Measurements from ENCODE around the gene NPW.

NPW gene

DNA sequence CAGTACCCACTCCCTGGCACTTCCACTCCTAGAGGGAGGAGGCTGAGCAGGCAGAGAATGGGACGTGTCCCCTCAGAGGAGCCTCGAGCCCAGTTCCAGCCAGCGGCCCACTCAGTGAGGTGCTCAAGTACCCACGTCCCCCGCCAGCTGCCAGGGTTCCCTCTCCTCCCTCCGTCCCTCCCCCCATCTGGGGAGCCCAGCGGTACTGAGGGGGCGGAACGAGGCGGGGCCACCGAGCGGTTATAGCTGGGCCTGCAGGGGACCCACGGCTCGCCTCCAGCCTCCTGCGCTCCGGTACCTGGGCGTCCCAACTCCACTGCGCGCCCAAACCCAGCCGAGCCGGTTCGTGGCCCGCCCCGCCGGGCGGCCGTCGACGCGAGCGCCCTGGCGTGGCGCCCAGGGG, at the start of gene NPW:
Gene NPW, plus strand, starts transcription at position 268 of the 403 bp plus-strand sequence.
- Histone ChIP-seq H3K4me3 (ENCODE audit: low read length) (no peak within 1 kb of the TSS), H3K27me3 (ENCODE audit: control insufficient read depth, low read length) (peaks cover 32% of the 10 kb centered on the region), H3F3A (ENCODE audit: control insufficient read depth, insufficient read depth) (no peaks in the 10 kb centered on the region; the same call in 1 of the 2 replicates), H3K4me1 (ENCODE audit: control insufficient read depth, low read length) (peaks cover 12% of the 10 kb centered on the region), H3K36me3 (ENCODE audit: control insufficient read depth, low read length) (no peaks in the 10 kb centered on the region), H3K4me2 (ENCODE audit: low read length) (no peak within 1 kb of the TSS), H3K9me2 (replicated peaks; ENCODE audit: control insufficient read depth, low read length) (no peaks in the 10 kb centered on the region), H4K20me1 (ENCODE audit: control insufficient read depth, insufficient read depth, low read depth, low read length) (no peaks in the 10 kb centered on the region), H3K27ac (ENCODE audit: low read depth, low read length) (no peak within 1 kb of the TSS), H3K9me3 (ENCODE audit: control insufficient read depth, insufficient read depth, low read length) (no peaks in the 10 kb centered on the region), H3K79me2 (ENCODE audit: control insufficient read depth, low read length) (no peaks in the 10 kb centered on the region)
- TF ChIP-seq CTCF (IDR thresholded peaks at IDR 0.05; ENCODE audit: low read depth, low read length, poor library complexity, severe bottlenecking) (no peak), EZH2phosphoT487 (IDR thresholded peaks at IDR 0.05; ENCODE audit: borderline replicate concordance, low read length) (no peak)

GRCh38 chr16:1971796-1972489, 47.6 kb upstream of the NPW start, which contains the start of gene TBL3:
TBL3 (plus strand) TSS chr16:1972053; CDS start chr16:1972165, 112 bp downstream.
- Histone ChIP-seq H4K20me1 (ENCODE audit: control insufficient read depth, insufficient read depth, low read depth, low read length) (no peaks in the 10 kb centered on the region), H3K27ac (ENCODE audit: low read depth, low read length) (peak within 1 kb of the TSS; percentile 78), H3K9me3 (ENCODE audit: control insufficient read depth, insufficient read depth, low read length) (no peaks in the 10 kb centered on the region), H3K4me1 (ENCODE audit: control insufficient read depth, low read length) (peaks cover 26% of the 10 kb centered on the region), H3K36me3 (ENCODE audit: control insufficient read depth, low read length) (peaks cover 47% of the 10 kb centered on the region), H3F3A (ENCODE audit: control insufficient read depth, insufficient read depth) (peaks cover 5% of the 10 kb centered on the region), H3K4me3 (ENCODE audit: low read length) (peak within 1 kb of the TSS; percentile 98), H3K9me2 (replicated peaks; ENCODE audit: control insufficient read depth, low read length) (no peaks in the 10 kb centered on the region), H3K27me3 (ENCODE audit: control insufficient read depth, low read length) (no peaks in the 10 kb centered on the region), H3K79me2 (ENCODE audit: control insufficient read depth, low read length) (peaks cover 43% of the 10 kb centered on the region), H3K4me2 (ENCODE audit: low read length) (peak within 1 kb of the TSS; percentile 97)
- TF ChIP-seq EZH2phosphoT487 (IDR thresholded peaks at IDR 0.05; ENCODE audit: borderline replicate concordance, low read length) (no peak), CTCF (IDR thresholded peaks at IDR 0.05; ENCODE audit: low read depth, low read length, poor library complexity, severe bottlenecking) (no peak)

GRCh38 chr16:1972490-1972877, 47.1 kb upstream of the NPW start:
- H3K79me2 ChIP-seq (ENCODE audit: control insufficient read depth, low read length), result peaks cover 39% of the 10 kb centered on the region
- no peak overlapping the region for H3K27ac ChIP-seq (ENCODE audit: low read depth, low read length)
- H3F3A ChIP-seq (ENCODE audit: control insufficient read depth, insufficient read depth), result peaks cover 5% of the 10 kb centered on the region
- no peaks in the 10 kb centered on the region for H4K20me1 ChIP-seq (ENCODE audit: control insufficient read depth, insufficient read depth, low read depth, low read length)
- no peaks in the 10 kb centered on the region for H3K27me3 ChIP-seq (ENCODE audit: control insufficient read depth, low read length)
- H3K9me2 ChIP-seq (replicated peaks; ENCODE audit: control insufficient read depth, low read length), result no peaks in the 10 kb centered on the region
- no peak for TF ChIP-seq CTCF (IDR thresholded peaks at IDR 0.05; ENCODE audit: low read depth, low read length, poor library complexity, severe bottlenecking)
- TF ChIP-seq EZH2phosphoT487 (IDR thresholded peaks at IDR 0.05; ENCODE audit: borderline replicate concordance, low read length), result no peak
- peak overlapping the region; percentile 98 for H3K4me3 ChIP-seq (ENCODE audit: low read length)
- H3K4me1 ChIP-seq (ENCODE audit: control insufficient read depth, low read length), result peaks cover 26% of the 10 kb centered on the region
- H3K9me3 ChIP-seq (ENCODE audit: control insufficient read depth, insufficient read depth, low read length), result no peaks in the 10 kb centered on the region
- H3K4me2 ChIP-seq (ENCODE audit: low read length), result peak overlapping the region; percentile 97
- H3K36me3 ChIP-seq (ENCODE audit: control insufficient read depth, low read length), result peaks cover 49% of the 10 kb centered on the region

Data from DOHH2 (cell line).